Parathyroid adenoma (tissue), 2 donors: ENCODE measurements around the gene RNF44.

Experiments used
- H2AFZ ChIP-seq: fragments of 300-600 bp; sonication (generic); one replicate; pipeline ENCODE4 v1.7.0; 2017; ENCODE audit warnings: antibody characterized with exemption, mild to moderate bottlenecking
- H3K27ac ChIP-seq: fragments of 300-600 bp; sonication (generic); one replicate; pipeline ENCODE4 v1.7.0; 2017
- H3K27me3 ChIP-seq: fragments of 300-600 bp; sonication (generic); one replicate; pipeline ENCODE4 v1.7.0; 2017; ENCODE audit warnings: low read length; ENCODE audit not compliant: control insufficient read depth, insufficient read depth
- H3K36me3 ChIP-seq: fragments of 300-600 bp; sonication (generic); one replicate; pipeline ENCODE4 v1.7.0; 2017; ENCODE audit warnings: low read length; ENCODE audit not compliant: control insufficient read depth, insufficient read depth
- H3K4me1 ChIP-seq: fragments of 300-600 bp; sonication (generic); one replicate; pipeline ENCODE4 v1.7.0; 2017; ENCODE audit warnings: control low read depth
- H3K4me2 ChIP-seq: fragments of 300-600 bp; sonication (generic); one replicate; pipeline ENCODE4 v1.7.0; 2017; ENCODE audit warnings: low read length
- H3K4me3 ChIP-seq: fragments of 300-600 bp; sonication (generic); one replicate; pipeline ENCODE4 v1.7.0; 2017; ENCODE audit warnings: low read depth, low read length
- H3K79me2 ChIP-seq: fragments of 300-600 bp; sonication (generic); one replicate; pipeline ENCODE4 v1.7.0; 2017; ENCODE audit warnings: control low read depth
- H3K9ac ChIP-seq: fragments of 300-600 bp; sonication (generic); one replicate; pipeline ENCODE4 v1.7.0; 2017; ENCODE audit warnings: mild to moderate bottlenecking
- H3K9me3 ChIP-seq: fragments of 300-600 bp; sonication (generic); one replicate; pipeline ENCODE4 v1.7.0; 2017; ENCODE audit warnings: low read length; ENCODE audit not compliant: control insufficient read depth
- CTCF ChIP-seq: fragments of 300-600 bp; sonication (generic); IDR thresholded peaks from one replicate; pipeline ENCODE4 v1.7.0; 2017; ENCODE audit warnings: antibody characterized with exemption, mild to moderate bottlenecking
- donor health status: primary hyperparathyroidism.

Gene RNF44

GRCh38 chr5:176543428-176544182 lies 6.4 kb upstream of the RNF44 start:
- Histone ChIP-seq H2AFZ (peak overlapping the region; percentile 99), H3K27me3 (no peaks in the 10 kb centered on the region), H3K4me3 (peak overlapping the region; percentile 87), H3K9ac (peak overlapping the region; percentile 84), H3K36me3 (no peaks in the 10 kb centered on the region), H3K9me3 (no peaks in the 10 kb centered on the region), H3K4me2 (peak overlapping the region; percentile 92), H3K79me2 (no peaks in the 10 kb centered on the region), H3K4me1 (peaks cover 17% of the 10 kb centered on the region), H3K27ac (peak overlapping the region; percentile 93)
- TF ChIP-seq CTCF = no peak

DNA sequence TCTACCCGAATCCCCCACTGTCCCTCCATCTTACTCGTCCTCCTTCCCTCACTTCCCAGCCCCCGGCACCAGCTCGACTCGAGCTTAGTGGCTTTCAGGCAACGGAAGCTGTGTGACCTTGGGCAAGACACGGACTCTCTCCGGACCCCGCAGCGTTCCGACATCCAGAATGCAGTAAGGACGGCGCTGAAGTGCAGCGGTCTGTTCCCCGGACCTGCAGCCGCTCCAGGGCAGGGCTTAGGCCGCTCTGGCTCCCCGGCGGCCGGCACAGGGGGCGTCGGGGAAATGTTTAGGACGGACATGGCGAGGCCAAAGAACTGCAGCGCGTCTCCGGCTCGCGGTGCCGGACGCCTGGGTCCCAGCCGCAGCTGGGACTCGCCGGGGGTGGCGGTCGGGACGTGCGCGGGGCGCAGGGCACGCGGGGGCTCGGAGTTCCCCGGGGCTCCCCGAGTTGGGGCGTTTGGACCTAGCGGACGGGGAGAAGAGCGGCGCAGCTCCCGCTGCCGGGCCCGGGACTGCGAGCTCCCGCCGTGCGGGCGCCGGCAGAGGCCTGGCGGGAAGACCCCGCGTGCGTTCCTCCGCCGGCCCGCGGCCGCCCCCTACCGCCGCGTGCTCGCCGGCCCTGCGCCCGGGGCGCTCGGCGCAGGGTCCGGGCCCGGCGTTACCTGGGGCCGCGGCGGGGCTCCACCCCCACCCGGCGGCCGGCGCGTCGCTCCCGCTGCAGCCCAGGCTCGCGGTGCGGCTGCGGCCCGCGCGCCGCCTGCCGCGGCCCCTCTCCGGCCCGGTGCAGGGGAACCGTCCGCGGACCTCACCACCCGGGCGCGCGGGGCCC lies 5.6 kb upstream of the RNF44 start:
- H3K4me2 ChIP-seq = peak overlapping the region; percentile 92
- H3K79me2 ChIP-seq = no peaks in the 10 kb centered on the region
- H3K27me3 ChIP-seq = no peaks in the 10 kb centered on the region
- peak overlapping the region; percentile 58 for H3K4me3 ChIP-seq
- no peaks in the 10 kb centered on the region for H3K36me3 ChIP-seq
- peaks cover 20% of the 10 kb centered on the region for H3K4me1 ChIP-seq
- no peak for TF ChIP-seq CTCF
- H3K9ac ChIP-seq = no peak overlapping the region
- peak overlapping the region; percentile 99 for H2AFZ ChIP-seq
- H3K27ac ChIP-seq = peak overlapping the region; percentile 73
- H3K9me3 ChIP-seq = no peaks in the 10 kb centered on the region

GRCh38 chr5:176542135-176542595 lies 5.0 kb upstream of the RNF44 start:
- TF ChIP-seq CTCF = no peak
- H3K27me3 ChIP-seq = no peaks in the 10 kb centered on the region
- H2AFZ ChIP-seq = peak overlapping the region; percentile 81
- no peak overlapping the region for H3K9ac ChIP-seq
- H3K9me3 ChIP-seq = no peaks in the 10 kb centered on the region
- H3K4me3 ChIP-seq = peak overlapping the region; percentile 58
- H3K27ac ChIP-seq = peak overlapping the region; percentile 73
- peak overlapping the region; percentile 92 for H3K4me2 ChIP-seq
- no peaks in the 10 kb centered on the region for H3K36me3 ChIP-seq
- H3K79me2 ChIP-seq = no peaks in the 10 kb centered on the region
- H3K4me1 ChIP-seq = peaks cover 19% of the 10 kb centered on the region

DNA sequence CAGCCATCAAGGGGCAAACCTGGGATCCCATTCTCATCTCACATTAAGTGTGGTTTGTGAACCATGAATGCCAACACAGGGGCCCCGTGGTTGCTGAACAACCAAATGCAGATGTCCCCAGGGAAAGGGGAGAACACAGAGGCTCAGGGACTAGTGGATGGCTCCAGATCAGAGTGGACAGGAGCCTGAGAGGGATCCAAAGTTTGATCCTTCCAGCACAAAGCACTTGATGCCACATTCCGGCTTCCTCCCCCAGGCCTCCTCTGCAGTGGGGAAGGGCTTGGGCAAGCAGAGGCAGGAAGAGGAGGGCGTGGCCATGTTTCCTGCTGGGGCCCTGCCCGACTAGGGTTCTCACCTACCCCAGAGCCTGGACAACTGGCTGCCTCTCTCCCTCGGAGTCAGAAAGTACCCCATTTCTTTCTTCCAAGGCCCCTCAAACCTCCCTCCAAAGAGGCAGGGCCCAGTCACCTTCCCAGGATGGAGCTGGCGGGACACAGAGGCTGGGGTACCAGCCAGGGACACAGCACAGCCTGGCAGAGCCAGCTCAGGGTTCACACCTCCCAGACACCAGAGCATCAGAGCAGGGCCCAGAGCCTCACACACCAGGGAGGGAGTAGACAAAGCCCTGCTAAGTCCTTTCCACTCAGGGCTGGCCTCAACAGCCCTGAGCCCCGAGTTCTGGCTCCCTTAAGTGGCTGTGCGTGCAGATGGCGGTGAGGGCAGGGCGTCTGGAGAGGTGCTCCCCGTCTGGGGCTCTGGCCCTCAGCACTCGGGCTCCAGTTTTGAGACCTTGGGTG lies 4.3 kb upstream of the RNF44 start:
- Histone ChIP-seq H3K79me2 (no peaks in the 10 kb centered on the region), H3K27me3 (no peaks in the 10 kb centered on the region)
- TF ChIP-seq CTCF = no peak

More for the DNA sequence above, 4.3 kb upstream of the RNF44 start:
- H3K4me3 ChIP-seq = peak overlapping the region; percentile 58
- peak overlapping the region; percentile 92 for H3K4me2 ChIP-seq
- H3K9ac ChIP-seq = no peak overlapping the region
- H3K27ac ChIP-seq = peak overlapping the region; percentile 73
- peak overlapping the region; percentile 28 for H2AFZ ChIP-seq
- H3K9me3 ChIP-seq = no peaks in the 10 kb centered on the region
- peaks cover 19% of the 10 kb centered on the region for H3K4me1 ChIP-seq
- no peaks in the 10 kb centered on the region for H3K36me3 ChIP-seq
